ENCODE measurements around the gene COX20. TPM values are rescaled to one million over a fixed set of nuclear protein-coding genes. Genes with fewer than 3 reads are reported as not detected.

Gene COX20
- total and polyA plus RNA-seq, 9 donors, result 25.2 to 107 (median 37.7) TPM

DNA sequence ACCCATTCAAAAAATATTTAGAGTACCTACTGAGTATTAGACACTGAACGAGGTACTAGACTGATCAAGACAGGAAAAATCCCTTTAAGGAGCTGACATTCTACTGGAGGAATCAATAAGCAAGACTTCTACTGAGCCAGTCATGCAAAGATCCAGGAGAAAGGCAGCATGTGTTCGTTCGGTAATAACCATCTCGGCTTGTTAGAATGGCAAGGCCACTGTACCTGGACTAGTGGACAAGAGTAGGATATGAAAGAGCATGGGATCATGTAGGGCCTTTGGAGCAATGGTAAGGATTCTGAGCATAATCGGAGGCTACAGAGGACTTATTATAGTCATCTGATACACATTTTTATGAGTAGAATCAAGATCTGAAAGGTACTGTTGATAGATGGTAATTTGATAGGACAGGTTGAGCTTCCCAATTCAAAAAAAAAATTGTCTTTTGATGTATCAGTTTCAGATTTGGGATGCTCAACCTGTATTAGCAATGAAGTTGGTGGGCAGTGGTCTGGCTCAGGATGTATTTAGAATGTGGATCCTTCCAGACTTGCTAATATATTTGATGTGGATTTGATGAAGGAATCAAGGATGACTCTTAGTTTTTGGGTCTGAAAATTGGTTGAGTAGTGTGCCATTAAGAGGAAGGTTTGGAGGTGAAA is 2.3 kb downstream of the COX20 start:
- no peak overlapping the region for H3K4me3 ChIP-seq
- no peaks in the 10 kb centered on the region for H3K36me3 ChIP-seq
- H3K27me3 ChIP-seq, result no peaks in the 10 kb centered on the region
- 56 to 69% (median 61%) methylated on average over 5 of the region's 5 CpGs for WGBS, 3 donors
- H3K27ac ChIP-seq, result no peak overlapping the region
- TF ChIP-seq EP300 (IDR thresholded peaks at IDR 0.05) (no peak), POLR2A (IDR thresholded peaks at IDR 0.05) (no peak)
- TF ChIP-seq, protein P1, sequence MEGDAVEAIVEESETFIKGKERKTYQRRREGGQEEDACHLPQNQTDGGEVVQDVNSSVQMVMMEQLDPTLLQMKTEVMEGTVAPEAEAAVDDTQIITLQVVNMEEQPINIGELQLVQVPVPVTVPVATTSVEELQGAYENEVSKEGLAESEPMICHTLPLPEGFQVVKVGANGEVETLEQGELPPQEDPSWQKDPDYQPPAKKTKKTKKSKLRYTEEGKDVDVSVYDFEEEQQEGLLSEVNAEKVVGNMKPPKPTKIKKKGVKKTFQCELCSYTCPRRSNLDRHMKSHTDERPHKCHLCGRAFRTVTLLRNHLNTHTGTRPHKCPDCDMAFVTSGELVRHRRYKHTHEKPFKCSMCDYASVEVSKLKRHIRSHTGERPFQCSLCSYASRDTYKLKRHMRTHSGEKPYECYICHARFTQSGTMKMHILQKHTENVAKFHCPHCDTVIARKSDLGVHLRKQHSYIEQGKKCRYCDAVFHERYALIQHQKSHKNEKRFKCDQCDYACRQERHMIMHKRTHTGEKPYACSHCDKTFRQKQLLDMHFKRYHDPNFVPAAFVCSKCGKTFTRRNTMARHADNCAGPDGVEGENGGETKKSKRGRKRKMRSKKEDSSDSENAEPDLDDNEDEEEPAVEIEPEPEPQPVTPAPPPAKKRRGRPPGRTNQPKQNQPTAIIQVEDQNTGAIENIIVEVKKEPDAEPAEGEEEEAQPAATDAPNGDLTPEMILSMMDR (IDR thresholded peaks at IDR 0.05), result no peak
- peaks cover 4% of the 10 kb centered on the region for H3K4me1 ChIP-seq (ENCODE audit: insufficient read depth)
- intact Hi-C loops (cut with DNase I), result loop anchor here in 2 of 4 donors (10.0 kb wide), 2 partner anchors 137 to 1727 kb away; partner anchors contain the start of genes CNST (in 1 of the 2) and TFB2M (in 1 of the 2)
- no peak for DNase-seq
- H3K9me3 ChIP-seq, result no peaks in the 10 kb centered on the region

DNA sequence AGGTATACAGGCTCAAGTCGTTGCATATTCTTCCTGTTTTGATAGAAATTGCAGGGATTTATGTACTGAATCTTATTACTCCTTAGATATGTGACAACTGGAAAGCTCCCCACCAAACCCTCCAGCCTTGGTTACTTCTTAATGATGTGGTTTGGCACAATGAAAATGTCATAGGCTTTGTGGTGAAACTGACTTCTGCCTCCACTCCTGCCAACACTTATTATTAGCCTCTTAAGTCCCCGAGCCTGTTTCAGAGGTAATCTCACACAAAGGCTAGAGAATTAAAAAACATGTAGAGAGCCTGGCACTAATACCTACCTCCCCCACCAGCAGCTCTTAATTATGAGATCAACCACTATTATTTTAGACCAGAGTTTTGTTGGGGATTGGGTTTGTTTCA is 4.2 kb downstream of the COX20 start:
- H3K9me3 ChIP-seq, result no peaks in the 10 kb centered on the region
- H3K4me3 ChIP-seq, result no peak overlapping the region
- TF ChIP-seq, protein P1 (IDR thresholded peaks at IDR 0.05), result no peak
- TF ChIP-seq POLR2A (IDR thresholded peaks at IDR 0.05), result no peak
- TF ChIP-seq EP300 (IDR thresholded peaks at IDR 0.05), result no peak
- H3K4me1 ChIP-seq (ENCODE audit: insufficient read depth), result peaks cover 4% of the 10 kb centered on the region
- intact Hi-C loops (cut with DNase I), result loop anchor here in 2 of 4 donors (10.0 kb wide), 2 partner anchors 135 to 1725 kb away; partner anchors contain the start of genes CNST (in 1 of the 2) and TFB2M (in 1 of the 2)
- DNase-seq, result no peak
- no peaks in the 10 kb centered on the region for H3K27me3 ChIP-seq
- WGBS, 3 donors, result 50 to 58% (median 50%) methylated on average over 2 of the region's 2 CpGs
- H3K27ac ChIP-seq, result no peak overlapping the region
- H3K36me3 ChIP-seq, result no peaks in the 10 kb centered on the region

DNA sequence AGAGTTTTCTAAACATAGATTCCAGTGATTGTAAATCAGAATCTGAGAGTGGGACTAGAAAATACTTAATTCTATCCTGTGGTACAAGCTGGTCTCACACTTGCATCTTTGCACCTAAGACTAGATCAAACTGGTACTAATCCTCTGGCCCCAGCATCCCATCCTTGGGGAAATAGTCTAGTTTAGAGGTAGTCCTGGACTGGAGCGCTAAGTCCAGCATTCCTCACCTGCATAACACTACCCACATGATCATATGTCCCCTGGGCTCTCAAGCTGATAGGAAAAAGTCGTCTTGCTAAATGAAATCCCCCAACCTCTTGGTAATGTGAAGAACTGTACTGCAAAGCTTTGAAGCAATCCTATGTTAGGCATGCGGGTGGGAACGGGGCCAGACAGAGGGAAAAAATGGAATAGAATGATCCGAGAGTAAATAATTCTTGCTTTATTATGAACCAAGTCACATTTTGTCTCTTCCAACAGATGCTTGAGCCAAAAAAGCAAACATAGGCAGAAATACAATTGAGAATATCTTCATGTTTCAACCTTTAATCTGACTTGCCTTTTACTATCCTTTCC is 4.8 kb downstream of the COX20 start:
- Histone ChIP-seq H3K36me3 (no peaks in the 10 kb centered on the region), H3K27me3 (no peaks in the 10 kb centered on the region), H3K27ac (no peak overlapping the region), H3K4me3 (no peak overlapping the region), H3K4me1 (ENCODE audit: insufficient read depth) (peaks cover 4% of the 10 kb centered on the region), H3K9me3 (no peaks in the 10 kb centered on the region)
- WGBS, 3 donors, result 40 to 47% (median 46%) methylated on average over 5 of the region's 5 CpGs
- TF ChIP-seq EP300 (IDR thresholded peaks at IDR 0.05) (no peak), POLR2A (IDR thresholded peaks at IDR 0.05) (no peak)
- TF ChIP-seq, protein P1 (IDR thresholded peaks at IDR 0.05), result no peak
- intact Hi-C loops (cut with DNase I), result no loop called here
- no peak for DNase-seq

DNA sequence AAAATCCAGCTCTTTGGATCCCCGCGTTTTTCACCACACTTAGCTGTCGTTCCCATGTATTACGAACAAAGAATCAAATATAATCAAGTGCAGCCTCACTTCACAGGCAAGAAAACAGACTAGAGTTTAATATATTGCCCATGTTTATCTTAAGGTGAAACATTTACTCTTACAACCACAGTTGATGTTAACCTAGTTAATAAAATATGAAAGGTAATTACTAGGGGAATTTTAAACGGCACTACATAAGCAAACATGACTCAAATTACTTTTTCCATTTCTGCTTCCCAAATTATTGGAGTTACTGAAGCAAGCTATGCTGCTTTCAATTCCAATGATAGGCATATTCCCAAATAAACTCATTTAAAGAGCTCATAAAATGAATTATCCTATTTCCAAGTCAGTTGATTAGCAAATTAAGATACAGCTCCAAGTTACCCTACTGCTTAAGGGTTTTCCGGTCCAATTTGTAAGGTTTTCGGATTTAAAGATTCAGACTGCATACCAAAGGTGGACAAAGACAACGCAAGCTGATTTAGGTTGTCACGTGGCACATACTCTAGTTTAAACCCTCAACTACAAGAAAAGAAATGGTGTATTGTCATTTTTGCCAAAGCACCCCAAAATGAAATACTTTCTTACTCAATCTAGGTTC is 5.9 kb downstream of the COX20 start:
- H3K27ac ChIP-seq, result no peak overlapping the region
- intact Hi-C loops (cut with DNase I), result no loop called here
- H3K36me3 ChIP-seq, result no peaks in the 10 kb centered on the region
- no peaks in the 10 kb centered on the region for H3K27me3 ChIP-seq
- H3K9me3 ChIP-seq, result no peaks in the 10 kb centered on the region
- DNase-seq, result no peak
- H3K4me3 ChIP-seq, result no peak overlapping the region
- WGBS, 3 donors, result 84 to 90% (median 86%) methylated on average over 9 of the region's 9 CpGs
- peaks cover 4% of the 10 kb centered on the region for H3K4me1 ChIP-seq (ENCODE audit: insufficient read depth)
- TF ChIP-seq POLR2A (IDR thresholded peaks at IDR 0.05), result no peak
- TF ChIP-seq, protein P1 (IDR thresholded peaks at IDR 0.05), result no peak
- no peak for TF ChIP-seq EP300 (IDR thresholded peaks at IDR 0.05)

All from ovary (tissue), 9 donors.